ENCODE measurements around the gene COL7A1. TPM values are rescaled to one million over a fixed set of nuclear protein-coding genes. Genes with fewer than 3 reads are reported as not detected.

Gene COL7A1
- total and polyA plus RNA-seq, 2 of the 13 experiments (the other 11 are each of a cell fraction or from before 2014, with no cell fraction given): 2.7 to 11.7 TPM

- TF ChIP-seq PHF20 (CRISPR knock-in tag; IDR thresholded peaks at IDR 0.05): peak; percentile 81
- TF ChIP-seq ZNF160 (CRISPR knock-in tag; IDR thresholded peaks at IDR 0.05): peak; percentile 70
- TF ChIP-seq ZNF34 (CRISPR knock-in tag; IDR thresholded peaks at IDR 0.05; ENCODE audit: borderline replicate concordance): 0 out of 2 replicates have a peak, but pooled peaks have one; percentile 69
- peak; percentile 50; the same call in 1 of the 2 replicates for TF ChIP-seq SP4 (CRISPR knock-in tag; IDR thresholded peaks at IDR 0.05)
- peak; percentile 88 for TF ChIP-seq ZNF407 (CRISPR knock-in tag; IDR thresholded peaks at IDR 0.05; ENCODE audit: not compliant biosample characterization)
- peak; percentile 59; the same call in 1 of the 2 replicates for TF ChIP-seq ZNF598 (CRISPR knock-in tag; IDR thresholded peaks at IDR 0.05; ENCODE audit: borderline replicate concordance)
- no peak for TF ChIP-seq ELK4 (CRISPR knock-in tag; IDR thresholded peaks at IDR 0.05; ENCODE audit: borderline replicate concordance)
- no peak for TF ChIP-seq NFE2L1 (CRISPR knock-in tag; IDR thresholded peaks at IDR 0.05; ENCODE audit: borderline replicate concordance)
- TF ChIP-seq JUND (CRISPR knock-in tag; IDR thresholded peaks at IDR 0.05): peak; percentile 53; the same call in 1 of the 2 replicates
- TF ChIP-seq MEF2D (CRISPR knock-in tag; IDR thresholded peaks at IDR 0.05): peak; percentile 85
- TF ChIP-seq RARA (CRISPR knock-in tag; IDR thresholded peaks at IDR 0.05): no peak; the same call in 1 of the 2 replicates
- TF ChIP-seq ZNF570 (CRISPR knock-in tag; IDR thresholded peaks at IDR 0.05; ENCODE audit: borderline replicate concordance): no peak
- TF ChIP-seq TFAP4 (IDR thresholded peaks at IDR 0.05; ENCODE audit: borderline replicate concordance, low read depth): peak; percentile 57; the same call in 1 of the 2 replicates
- peak; percentile 83 for TF ChIP-seq ZXDC (CRISPR knock-in tag; IDR thresholded peaks at IDR 0.05)
- no peak for TF ChIP-seq RFX5 (IDR thresholded peaks at IDR 0.05; ENCODE audit: low read depth, low read length)
Observed at GRCh38 chr3:48609088-48610005, 14.2 kb upstream of the COL7A1 start, which contains the start of gene UQCRC1 (continued).

Data from HepG2 (cell line).